ENCODE measurements around the gene MZF1. TPM values are rescaled to one million over a fixed set of nuclear protein-coding genes. Genes with fewer than 3 reads are reported as not detected.
A peak's percentile ranks its signal among the peaks of the same experiment; 100 is the strongest.

Gene MZF1
- total and polyA plus RNA-seq, 9 of the 15 experiments (the other 6 are each of a cell fraction or from before 2014, with no cell fraction given): 0.31 to 29.3 (median 11.5) TPM

- Histone ChIP-seq H2AFZ (ENCODE audit: low read depth, low read length) (no peak overlapping the region), H3K4me3 (no peak overlapping the region), H3K27me3 (ENCODE audit: control insufficient read depth in 2 of 2, insufficient read depth in 2 of 2, low read length in 2 of 2) (no peaks in the 10 kb centered on the region; a peak in 1 of 5 replicates), H3K27ac (ENCODE audit: extremely low read depth, low read depth, low read length) (no peak overlapping the region; the same call in 2 of the 3 replicates), H3K36me3 (ENCODE audit: control insufficient read depth, insufficient read depth, low read length) (peaks cover 35% of the 10 kb centered on the region), H3K4me2 (ENCODE audit: insufficient read depth, low read length) (no peak overlapping the region), H3K9me3 (replicated peaks; ENCODE audit: control insufficient read depth, insufficient read depth, low read depth, low read length) (peaks cover 2% of the 10 kb centered on the region; the same call in 1 of the 2 replicates), H3K9me1 (ENCODE audit: control insufficient read depth, insufficient read depth, low read length) (no peaks in the 10 kb centered on the region), H3K79me2 (ENCODE audit: control insufficient read depth, insufficient read depth, low read length) (peaks cover 33% of the 10 kb centered on the region), H4K20me1 (replicated peaks; ENCODE audit: control insufficient read depth, insufficient read depth, low read length) (no peaks in the 10 kb centered on the region), H3K9ac (ENCODE audit: insufficient read depth in 1 of 2, low read depth in 2 of 2, low read length in 2 of 2) (peak overlapping the region in 1 of 2 experiments; percentile 18; a peak in 2 of 4 replicates), H3K4me1 (replicated peaks in 1 of 2; ENCODE audit: control insufficient read depth in 2 of 2, insufficient read depth in 2 of 2, low read length in 2 of 2) (peaks cover 51% of the 10 kb centered on the region in 2 experiments)
- intact Hi-C loops (cut with micrococcal nuclease) (no loop called here), in situ Hi-C loops (cut with MboI) (no loop called here)
- DNase-seq (ENCODE audit: extremely low read depth in 1 of 4, low spot score in 3 of 4): no peak
- POLR2A ChIA-PET: no interaction called here
- 98% methylated on average over 5 of the region's 6 CpGs for WGBS (ENCODE audit: insufficient coverage, low coverage, missing lambda C conversion rate)
- FAIRE-seq: no peak
- BruUV-seq (replicated peaks): no TSS peak
- no peak for TF ChIP-seq XRCC5 (IDR thresholded peaks at IDR 0.05; ENCODE audit: low read depth, low read length)
- TF ChIP-seq RNF219 (CRISPR knock-in tag; IDR thresholded peaks at IDR 0.05): no peak
- no peak for TF ChIP-seq U2AF1 (optimal IDR thresholded peaks at IDR 0.05; ENCODE audit: low read depth, low read length)
- no peak for TF ChIP-seq ID3 (CRISPR knock-in tag; IDR thresholded peaks at IDR 0.05)
- no peak for TF ChIP-seq ID3 (tag; IDR thresholded peaks at IDR 0.05)
- no peak for TF ChIP-seq HNRNPUL1 (IDR thresholded peaks at IDR 0.05; ENCODE audit: low read length)
- TF ChIP-seq CREM (IDR thresholded peaks at IDR 0.05; ENCODE audit: low read depth): no peak
- no peak for TF ChIP-seq CBX5 (IDR thresholded peaks at IDR 0.05; ENCODE audit: borderline replicate concordance, low read depth)
- TF ChIP-seq NONO (IDR thresholded peaks at IDR 0.05; ENCODE audit: low read depth in 2 of 2, low read length in 1 of 2): no peak
- no peak for TF ChIP-seq HMG20B (CRISPR knock-in tag; IDR thresholded peaks at IDR 0.05)
- TF ChIP-seq MLX (CRISPR knock-in tag; conservative IDR thresholded peaks at IDR 0.05): no peak
- no peak for TF ChIP-seq FOXP1 (CRISPR knock-in tag; IDR thresholded peaks at IDR 0.05)
- no peak for TF ChIP-seq ZNF717 (CRISPR knock-in tag; IDR thresholded peaks at IDR 0.05)
- no peak for TF ChIP-seq POLR2AphosphoS5 (IDR thresholded peaks at IDR 0.05; ENCODE audit: control insufficient read depth, insufficient read depth, low read depth, low read length)
- TF ChIP-seq ATF3 (IDR thresholded peaks at IDR 0.05): no peak
- no peak for TF ChIP-seq ATF3 (CRISPR knock-in tag; conservative IDR thresholded peaks at IDR 0.05)
- no peak for TF ChIP-seq MCM5 (IDR thresholded peaks at IDR 0.05; ENCODE audit: low read depth)
- TF ChIP-seq ZNF583 (CRISPR knock-in tag; IDR thresholded peaks at IDR 0.05): no peak
- no peak for TF ChIP-seq KLF6 (CRISPR knock-in tag; IDR thresholded peaks at IDR 0.05; ENCODE audit: borderline replicate concordance)
- CTCF ChIA-PET (ENCODE audit: low intra/inter-chr PET ratio): interaction anchor here (3.1 kb wide), 1 partner anchor 63 kb away, joined by 23 read pairs; the partner anchor contains the start of gene ZBTB45
- no peak for ATAC-seq
These were observed 9.8 kb upstream of the MZF1 start for GRCh38 chr19:58582985-58583384.

Data from K562 (cell line).